ENCODE data around the gene NRXN3. TPM values are rescaled to one million over a fixed set of nuclear protein-coding genes. Genes with fewer than 3 reads are reported as not detected.
A peak's percentile ranks its signal among the peaks of the same experiment; 100 is the strongest.

Gene NRXN3
- total RNA-seq, 1 donor from 2014 or later = 18.0 TPM

DNA sequence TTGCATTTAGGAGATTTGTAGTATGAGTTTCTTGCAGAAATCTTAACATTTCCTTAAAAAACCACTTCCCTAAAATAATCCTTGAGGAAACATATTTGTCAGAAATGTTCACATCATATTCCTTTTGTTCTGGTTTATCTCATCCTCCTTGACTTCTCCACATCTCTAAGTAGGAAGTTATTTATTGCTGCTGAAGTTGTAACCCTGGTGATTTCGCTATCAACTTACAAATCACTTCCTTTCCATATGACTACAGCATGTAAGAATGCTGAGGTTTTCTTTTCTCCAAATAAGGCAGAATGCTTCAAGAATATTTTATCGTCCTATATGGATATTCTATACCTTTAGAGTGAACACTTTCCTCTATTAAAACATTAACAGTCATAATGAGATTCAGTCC is 751.7 kb downstream of the NRXN3 start:
- Histone ChIP-seq H3K4me2 (ENCODE audit: low read length) (no peak overlapping the region), H3K79me2 (ENCODE audit: insufficient read depth, low read length) (no peaks in the 10 kb centered on the region), H3K27me3 (ENCODE audit: insufficient read depth, low read length) (no peaks in the 10 kb centered on the region), H3K9ac (ENCODE audit: low read length) (no peak overlapping the region), H3K4me3 (ENCODE audit: insufficient read depth, low read depth, low read length) (no peak overlapping the region), H4K20me1 (ENCODE audit: insufficient read depth, low read length) (no peaks in the 10 kb centered on the region), H3K27ac (ENCODE audit: low read depth, low read length) (peak overlapping the region; percentile 39), H2AFZ (ENCODE audit: low read depth, low read length) (no peak overlapping the region), H3K36me3 (ENCODE audit: insufficient read depth, low read length) (no peaks in the 10 kb centered on the region), H3K9me3 (ENCODE audit: insufficient read depth, low read depth, low read length) (no peaks in the 10 kb centered on the region), H3K4me1 (ENCODE audit: insufficient read depth, low read length) (peaks cover 4% of the 10 kb centered on the region)
- TF ChIP-seq EZH2 (IDR thresholded peaks at IDR 0.05; ENCODE audit: insufficient read depth, low read length) = no peak
- TF ChIP-seq, protein P1, sequence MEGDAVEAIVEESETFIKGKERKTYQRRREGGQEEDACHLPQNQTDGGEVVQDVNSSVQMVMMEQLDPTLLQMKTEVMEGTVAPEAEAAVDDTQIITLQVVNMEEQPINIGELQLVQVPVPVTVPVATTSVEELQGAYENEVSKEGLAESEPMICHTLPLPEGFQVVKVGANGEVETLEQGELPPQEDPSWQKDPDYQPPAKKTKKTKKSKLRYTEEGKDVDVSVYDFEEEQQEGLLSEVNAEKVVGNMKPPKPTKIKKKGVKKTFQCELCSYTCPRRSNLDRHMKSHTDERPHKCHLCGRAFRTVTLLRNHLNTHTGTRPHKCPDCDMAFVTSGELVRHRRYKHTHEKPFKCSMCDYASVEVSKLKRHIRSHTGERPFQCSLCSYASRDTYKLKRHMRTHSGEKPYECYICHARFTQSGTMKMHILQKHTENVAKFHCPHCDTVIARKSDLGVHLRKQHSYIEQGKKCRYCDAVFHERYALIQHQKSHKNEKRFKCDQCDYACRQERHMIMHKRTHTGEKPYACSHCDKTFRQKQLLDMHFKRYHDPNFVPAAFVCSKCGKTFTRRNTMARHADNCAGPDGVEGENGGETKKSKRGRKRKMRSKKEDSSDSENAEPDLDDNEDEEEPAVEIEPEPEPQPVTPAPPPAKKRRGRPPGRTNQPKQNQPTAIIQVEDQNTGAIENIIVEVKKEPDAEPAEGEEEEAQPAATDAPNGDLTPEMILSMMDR (IDR thresholded peaks at IDR 0.05; ENCODE audit: insufficient read depth, low read depth, low read length) = no peak
- Mint-ChIP-seq H3K36me3 (ENCODE audit: low read depth, unreplicated experiment) (no peaks in the 10 kb centered on the region), H3K9me3 (ENCODE audit: unreplicated experiment) (no peaks in the 10 kb centered on the region), H3K4me3 (ENCODE audit: unreplicated experiment) (no peak overlapping the region), H3K27me3 (ENCODE audit: low read depth, unreplicated experiment) (no peaks in the 10 kb centered on the region), H3K27ac (ENCODE audit: unreplicated experiment) (no peak overlapping the region), H3K4me1 (ENCODE audit: low read depth, unreplicated experiment) (peaks cover 8% of the 10 kb centered on the region)
- DNase-seq (ENCODE audit: low read depth) (peak; percentile 83), FAIRE-seq (peak; percentile 74)

GRCh38 chr14:78927261-78927660 is 757.1 kb downstream of the NRXN3 start:
- Mint-ChIP-seq H3K4me3 (ENCODE audit: unreplicated experiment) (no peak overlapping the region), H3K4me1 (ENCODE audit: low read depth, unreplicated experiment) (peaks cover 2% of the 10 kb centered on the region), H3K27me3 (ENCODE audit: low read depth, unreplicated experiment) (no peaks in the 10 kb centered on the region), H3K27ac (ENCODE audit: unreplicated experiment) (no peak overlapping the region), H3K36me3 (ENCODE audit: low read depth, unreplicated experiment) (peaks cover 1% of the 10 kb centered on the region), H3K9me3 (ENCODE audit: unreplicated experiment) (peaks cover 2% of the 10 kb centered on the region)
- Histone ChIP-seq H2AFZ (ENCODE audit: low read depth, low read length) (no peak overlapping the region), H3K27ac (ENCODE audit: low read depth, low read length) (no peak overlapping the region), H3K9ac (ENCODE audit: low read length) (no peak overlapping the region), H3K9me3 (ENCODE audit: insufficient read depth, low read depth, low read length) (no peaks in the 10 kb centered on the region), H3K4me3 (ENCODE audit: insufficient read depth, low read depth, low read length) (no peak overlapping the region), H3K27me3 (ENCODE audit: insufficient read depth, low read length) (no peaks in the 10 kb centered on the region), H3K4me2 (ENCODE audit: low read length) (no peak overlapping the region), H3K36me3 (ENCODE audit: insufficient read depth, low read length) (no peaks in the 10 kb centered on the region), H3K79me2 (ENCODE audit: insufficient read depth, low read length) (no peaks in the 10 kb centered on the region), H3K4me1 (ENCODE audit: insufficient read depth, low read length) (no peaks in the 10 kb centered on the region), H4K20me1 (ENCODE audit: insufficient read depth, low read length) (no peaks in the 10 kb centered on the region)
- DNase-seq (ENCODE audit: low read depth) (no peak), FAIRE-seq (no peak)
- TF ChIP-seq, protein P1 (IDR thresholded peaks at IDR 0.05; ENCODE audit: insufficient read depth, low read depth, low read length) = no peak
- no peak for TF ChIP-seq EZH2 (IDR thresholded peaks at IDR 0.05; ENCODE audit: insufficient read depth, low read length)

GRCh38 chr14:78933166-78933565 is 763.0 kb downstream of the NRXN3 start:
- Histone ChIP-seq H3K4me3 (ENCODE audit: insufficient read depth, low read depth, low read length) (no peak overlapping the region), H3K9me3 (ENCODE audit: insufficient read depth, low read depth, low read length) (no peaks in the 10 kb centered on the region), H3K27me3 (ENCODE audit: insufficient read depth, low read length) (no peaks in the 10 kb centered on the region), H3K79me2 (ENCODE audit: insufficient read depth, low read length) (no peaks in the 10 kb centered on the region), H3K9ac (ENCODE audit: low read length) (no peak overlapping the region), H3K4me1 (ENCODE audit: insufficient read depth, low read length) (no peaks in the 10 kb centered on the region), H2AFZ (ENCODE audit: low read depth, low read length) (no peak overlapping the region), H4K20me1 (ENCODE audit: insufficient read depth, low read length) (no peaks in the 10 kb centered on the region), H3K4me2 (ENCODE audit: low read length) (no peak overlapping the region), H3K27ac (ENCODE audit: low read depth, low read length) (no peak overlapping the region), H3K36me3 (ENCODE audit: insufficient read depth, low read length) (no peaks in the 10 kb centered on the region)
- FAIRE-seq = no peak
- DNase-seq (ENCODE audit: low read depth) = no peak
- Mint-ChIP-seq H3K27ac (ENCODE audit: unreplicated experiment) (no peak overlapping the region), H3K9me3 (ENCODE audit: unreplicated experiment) (peaks cover 2% of the 10 kb centered on the region), H3K36me3 (ENCODE audit: low read depth, unreplicated experiment) (peaks cover 1% of the 10 kb centered on the region), H3K4me1 (ENCODE audit: low read depth, unreplicated experiment) (no peaks in the 10 kb centered on the region), H3K4me3 (ENCODE audit: unreplicated experiment) (no peak overlapping the region), H3K27me3 (ENCODE audit: low read depth, unreplicated experiment) (no peaks in the 10 kb centered on the region)
- TF ChIP-seq EZH2 (IDR thresholded peaks at IDR 0.05; ENCODE audit: insufficient read depth, low read length) = no peak
- TF ChIP-seq, protein P1 (IDR thresholded peaks at IDR 0.05; ENCODE audit: insufficient read depth, low read depth, low read length) = no peak

All from astrocyte (in vitro differentiated cells and primary cell).